ENCODE measurements around the gene GJD3.
"Not testable (repeated sequence)": the region's sequence is repeated elsewhere in the genome, so short reads cannot be mapped to it uniquely, and the experiment has no call there.

The GJD3 gene

DNA sequence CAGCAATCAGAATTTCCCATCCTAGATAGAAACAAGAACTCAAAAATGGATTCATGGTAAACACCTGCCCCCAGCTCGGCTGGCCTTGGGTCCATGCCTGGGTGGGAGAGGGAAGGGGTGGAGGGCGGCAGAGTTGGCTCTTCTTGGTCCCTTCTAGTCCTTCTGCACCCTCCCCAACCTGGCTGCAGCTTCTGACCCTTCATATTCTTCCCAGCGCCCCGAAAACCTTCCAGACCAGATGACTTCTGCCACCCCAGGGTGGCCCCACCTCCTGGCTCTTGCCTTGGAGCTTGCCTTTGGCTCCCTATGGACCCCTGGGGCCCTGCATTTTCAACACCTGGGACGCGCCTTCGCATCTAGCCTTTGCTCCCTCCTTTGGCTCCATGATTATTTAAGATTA, 5.4 kb upstream of the GJD3 start:
- no peak for DNase-seq (ENCODE audit: extremely low read depth in 1 of 2, low read depth in 1 of 2)

DNA sequence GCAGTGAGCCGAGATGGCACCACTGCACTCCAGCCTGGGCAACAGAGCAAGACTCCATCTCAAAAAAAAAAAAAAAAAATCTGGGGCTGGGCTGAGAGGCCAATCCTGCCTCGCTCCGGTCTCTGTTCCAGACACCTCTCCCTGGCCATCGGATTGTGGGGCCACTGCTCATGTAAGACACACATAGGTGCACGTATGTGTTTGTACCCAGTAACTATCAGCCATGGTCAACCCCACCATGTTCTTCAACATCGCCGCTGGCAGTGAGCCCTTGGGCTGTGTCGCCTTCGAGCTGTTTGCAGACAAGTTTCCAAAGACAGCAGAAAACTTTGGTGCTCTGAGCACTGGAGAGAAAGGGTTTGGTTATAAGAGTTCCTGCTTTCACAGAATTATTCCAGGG, 3.2 kb upstream of the GJD3 start:
- not testable (repeated sequence) for DNase-seq (ENCODE audit: extremely low read depth in 1 of 2, low read depth in 1 of 2)

DNA sequence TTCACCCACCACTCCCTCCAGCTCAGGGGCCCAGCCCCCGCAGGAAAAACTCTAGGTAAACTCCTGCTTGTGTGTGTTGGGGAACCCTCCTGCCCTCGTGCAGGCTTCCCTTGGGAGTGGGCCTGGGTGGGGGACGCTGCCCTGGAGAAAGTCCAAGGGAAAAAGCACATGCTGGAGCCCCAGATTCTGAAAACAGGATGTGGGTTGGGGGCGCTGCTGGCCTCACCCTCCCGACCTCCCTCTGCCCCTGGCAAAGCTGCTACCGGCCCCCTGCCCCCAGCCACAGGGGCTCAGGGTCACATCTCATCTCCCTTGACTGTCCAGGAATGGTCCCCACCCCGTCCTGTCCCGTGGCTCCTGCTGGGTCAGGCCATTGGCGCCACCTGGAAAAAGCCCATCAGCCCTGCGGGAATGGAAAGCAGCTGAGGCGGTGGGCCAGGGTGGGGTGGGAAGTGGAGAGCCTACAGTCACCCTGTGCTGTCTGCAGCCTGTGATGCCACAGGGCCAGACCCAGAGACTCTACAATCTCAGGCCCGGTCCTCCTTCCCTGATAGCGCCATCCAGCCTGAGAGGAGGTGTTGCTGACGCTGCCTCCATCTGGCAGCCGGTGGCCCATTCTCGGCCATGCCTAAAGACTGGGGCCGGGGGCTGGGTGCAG, 2.5 kb upstream of the GJD3 start:
- no peak for DNase-seq (ENCODE audit: extremely low read depth in 1 of 2, low read depth in 1 of 2)

DNA sequence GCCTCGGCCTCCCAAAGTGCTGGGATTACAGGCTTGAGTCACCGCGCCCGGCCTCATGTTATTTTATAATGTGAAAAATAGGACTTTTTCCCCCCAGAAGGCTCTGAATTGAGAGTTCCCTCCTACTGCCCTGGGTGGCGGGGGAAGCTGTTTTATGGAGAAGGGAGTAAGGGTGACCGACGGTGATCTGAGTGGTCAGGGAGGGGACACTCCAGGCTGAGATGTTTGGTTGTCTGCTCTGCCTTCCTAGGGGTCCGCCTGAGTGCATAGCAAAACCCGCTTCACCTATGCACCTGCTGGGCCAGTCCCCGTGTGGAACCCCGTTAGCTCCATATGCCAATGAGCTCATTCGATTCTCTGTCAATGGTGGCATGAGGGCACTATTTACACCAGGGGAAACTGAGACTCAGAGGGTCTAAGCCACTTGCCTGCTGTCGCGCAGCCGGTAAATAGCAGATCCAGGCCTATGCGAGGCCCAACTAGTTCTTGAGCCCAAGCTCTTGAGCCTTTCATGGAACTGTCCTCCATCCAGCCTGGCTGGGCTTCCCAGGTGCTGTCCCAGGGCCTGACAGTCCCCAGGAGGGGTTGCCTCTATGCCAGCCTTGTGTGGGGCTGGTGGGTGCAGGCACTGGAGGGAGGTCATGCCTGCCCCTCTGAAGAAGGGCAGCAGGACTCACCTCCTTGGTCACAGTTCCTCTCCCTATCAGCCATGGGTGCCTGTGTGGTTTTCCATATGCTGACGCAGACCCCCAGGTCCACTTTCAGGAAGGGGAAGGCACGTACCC, 1.7 kb upstream of the GJD3 start:
- DNase-seq (ENCODE audit: extremely low read depth in 1 of 2, low read depth in 1 of 2): no peak

DNA sequence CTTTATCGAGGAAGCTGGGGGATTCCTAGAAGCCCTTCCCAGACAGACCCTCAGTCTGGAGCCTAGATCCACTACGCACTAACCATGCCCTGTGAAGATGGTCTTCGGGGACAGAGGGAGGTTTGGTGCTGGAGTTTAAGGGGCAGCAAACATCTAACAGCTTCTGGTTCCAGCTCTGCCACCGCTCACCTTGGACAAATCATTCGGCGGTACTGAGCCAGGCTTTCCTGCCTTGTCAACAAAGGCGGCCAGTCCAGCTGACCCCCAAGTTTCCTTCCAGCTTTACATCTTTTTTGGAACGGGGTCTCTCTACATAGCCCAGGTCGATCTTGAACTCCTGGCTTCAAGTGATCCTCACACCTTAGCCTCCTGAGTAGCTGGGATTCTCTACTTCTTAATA, 369 bp upstream of the GJD3 start:
- DNase-seq (ENCODE audit: extremely low read depth in 1 of 2, low read depth in 1 of 2): no peak

DNA sequence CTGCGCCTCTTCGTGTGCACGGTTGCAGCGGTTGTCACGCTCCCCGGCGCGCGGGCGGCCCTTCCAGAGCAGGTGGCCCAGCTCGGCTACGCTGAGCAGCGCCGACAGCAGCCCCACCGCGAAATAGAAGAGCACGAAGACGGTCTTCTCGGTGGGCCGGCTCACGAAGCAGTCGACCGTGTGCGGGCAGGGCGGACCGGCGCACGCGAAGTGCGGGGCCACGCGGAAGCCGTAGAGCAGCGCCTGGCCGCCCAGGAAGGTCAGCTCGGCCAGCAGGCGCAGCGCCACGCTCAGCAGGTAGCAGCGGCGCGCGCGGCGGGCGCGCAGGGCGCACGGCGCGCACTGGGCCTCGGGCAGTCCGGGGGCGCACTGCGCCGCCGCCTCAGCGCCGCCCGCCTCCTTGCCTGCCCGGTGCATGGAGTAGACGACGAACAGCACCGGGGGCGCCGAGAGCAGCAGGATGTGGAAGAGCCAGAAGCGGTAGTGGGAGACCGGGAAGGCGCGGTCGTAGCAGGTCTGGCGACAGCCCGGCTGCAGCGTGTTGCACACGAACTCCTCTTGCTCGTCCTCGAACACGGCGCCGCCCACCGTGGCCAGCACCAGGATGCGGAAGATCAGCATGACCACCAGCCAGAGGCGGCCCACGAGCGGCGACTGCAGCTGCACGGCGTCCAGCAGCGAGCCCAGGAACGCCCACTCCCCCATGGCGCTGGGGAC, 1.3 kb downstream of the GJD3 start:
- DNase-seq (ENCODE audit: extremely low read depth in 1 of 2, low read depth in 1 of 2): no peak

DNA sequence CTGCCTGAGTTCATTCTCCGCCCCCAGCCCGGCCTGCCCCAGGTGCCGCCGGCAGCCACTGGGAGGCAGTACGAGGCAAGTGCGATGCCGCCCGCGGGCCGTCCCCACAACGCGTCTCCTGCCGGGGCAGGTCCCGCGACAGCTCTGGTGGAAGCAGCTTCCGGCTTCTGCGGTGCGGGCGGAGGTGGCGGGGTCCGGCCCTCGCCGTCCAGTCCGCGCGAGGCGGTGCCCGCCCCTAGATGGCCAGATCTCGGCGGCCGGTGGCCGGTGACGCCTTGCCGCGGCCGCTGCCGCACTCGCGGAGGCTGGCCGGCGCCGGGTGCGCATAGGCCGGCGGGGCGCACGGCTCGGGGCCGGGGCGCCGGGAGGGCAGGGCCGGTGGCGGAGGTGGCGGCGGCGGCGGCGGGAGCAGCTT, 1.8 kb downstream of the GJD3 start:
- peak; percentile 69 to 79 for DNase-seq (ENCODE audit: extremely low read depth in 1 of 2, low read depth in 1 of 2)

DNA sequence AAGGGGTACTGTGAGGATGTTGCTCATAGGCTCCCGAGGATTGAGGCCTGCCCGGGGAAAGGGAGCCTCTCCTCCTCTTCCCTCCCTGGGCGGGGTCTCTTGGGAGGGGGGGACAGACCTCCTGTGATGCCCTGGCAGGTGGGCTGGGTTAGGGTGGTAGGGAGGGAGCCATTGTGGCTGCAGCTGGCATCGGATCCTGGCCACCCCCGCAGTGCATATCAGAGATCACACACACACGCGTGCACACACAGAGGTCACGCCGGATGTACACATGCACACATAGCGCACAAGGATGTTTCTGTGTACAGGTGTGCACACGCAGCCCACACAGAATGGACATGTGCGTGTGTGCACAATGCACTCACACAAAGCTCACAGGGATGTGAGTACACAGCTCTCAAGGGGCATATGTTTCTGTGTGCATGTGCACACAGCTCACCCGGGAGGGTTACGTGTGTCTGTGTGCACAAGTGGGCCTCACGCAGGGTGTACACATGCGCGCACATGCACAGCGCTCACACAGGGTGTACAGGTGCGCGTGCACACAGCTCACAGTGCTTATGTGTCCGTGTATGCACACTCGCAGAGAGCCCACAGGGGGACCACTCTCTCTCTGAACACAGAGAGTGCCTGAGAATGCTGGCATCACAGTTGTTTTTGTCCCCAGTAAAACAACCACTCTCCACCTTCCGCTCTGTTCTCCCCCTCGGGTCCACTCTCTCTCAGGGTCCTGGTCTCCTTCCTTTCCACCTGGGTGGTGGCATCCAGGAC, 2.4 kb downstream of the GJD3 start:
- DNase-seq (ENCODE audit: extremely low read depth in 1 of 2, low read depth in 1 of 2): no peak

DNA sequence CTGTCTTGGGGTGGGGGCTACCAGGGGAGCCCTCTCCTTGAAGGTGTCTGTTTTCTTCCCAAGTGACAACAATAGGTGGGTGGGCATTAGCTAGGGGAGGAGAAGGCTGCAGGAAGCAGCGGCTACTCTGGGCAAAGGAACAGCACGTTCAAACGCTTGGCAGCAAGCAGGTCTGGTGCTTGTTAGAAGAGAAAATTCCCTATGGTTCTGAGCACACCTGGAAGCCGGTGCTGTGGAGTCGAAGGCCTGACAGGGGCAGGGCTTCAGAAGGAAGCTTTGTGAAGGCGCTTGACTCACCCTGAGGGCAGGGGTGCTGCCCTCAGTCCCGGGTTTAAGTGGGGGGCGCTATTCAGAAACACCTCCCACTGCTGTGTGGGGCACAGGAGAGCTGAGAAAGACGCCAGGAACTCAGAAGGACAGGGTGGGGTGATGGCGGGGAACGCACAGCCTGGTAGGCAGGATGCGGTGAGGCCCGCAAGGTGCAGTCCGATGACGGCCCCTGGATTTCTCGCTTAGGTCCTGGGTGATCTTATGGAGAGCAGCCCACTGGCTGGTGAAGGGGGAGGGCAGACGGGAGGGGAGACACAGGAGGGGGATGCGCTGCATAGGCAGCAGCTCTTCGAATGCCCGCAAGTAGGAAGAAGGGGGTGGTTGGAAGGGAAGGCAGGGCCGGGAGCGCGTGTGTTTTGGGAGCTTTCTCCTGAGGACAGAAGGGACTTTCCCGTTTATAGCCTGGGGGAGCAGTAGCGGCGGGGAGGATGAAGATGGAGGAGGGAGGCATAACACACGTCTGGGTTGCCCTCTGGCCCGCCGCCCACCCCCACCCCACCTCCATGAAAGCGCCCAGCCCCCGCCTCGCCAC, 3.2 kb downstream of the GJD3 start:
- DNase-seq (ENCODE audit: extremely low read depth in 1 of 2, low read depth in 1 of 2): no peak

DNA sequence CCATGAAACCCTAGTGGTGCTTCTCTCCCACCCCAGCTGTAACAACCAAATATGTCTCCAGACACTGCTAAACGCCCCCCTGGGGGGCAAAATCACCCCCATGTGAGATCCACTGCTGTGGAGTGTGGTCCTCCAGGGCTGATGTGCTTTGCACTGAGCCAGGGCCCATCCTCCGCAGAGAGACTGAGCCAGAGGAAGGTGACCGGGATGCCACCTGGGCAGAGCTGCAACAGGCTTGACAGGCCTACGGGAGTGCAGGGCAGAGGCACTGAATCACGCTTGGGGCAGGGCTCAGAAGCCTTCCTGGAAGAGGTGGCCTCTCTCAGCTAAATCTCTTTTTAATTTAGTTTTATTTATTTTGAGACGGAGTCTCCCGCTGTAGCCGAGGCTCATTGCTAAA, 4.4 kb downstream of the GJD3 start:
- DNase-seq (ENCODE audit: extremely low read depth in 1 of 2, low read depth in 1 of 2): no peak

DNA sequence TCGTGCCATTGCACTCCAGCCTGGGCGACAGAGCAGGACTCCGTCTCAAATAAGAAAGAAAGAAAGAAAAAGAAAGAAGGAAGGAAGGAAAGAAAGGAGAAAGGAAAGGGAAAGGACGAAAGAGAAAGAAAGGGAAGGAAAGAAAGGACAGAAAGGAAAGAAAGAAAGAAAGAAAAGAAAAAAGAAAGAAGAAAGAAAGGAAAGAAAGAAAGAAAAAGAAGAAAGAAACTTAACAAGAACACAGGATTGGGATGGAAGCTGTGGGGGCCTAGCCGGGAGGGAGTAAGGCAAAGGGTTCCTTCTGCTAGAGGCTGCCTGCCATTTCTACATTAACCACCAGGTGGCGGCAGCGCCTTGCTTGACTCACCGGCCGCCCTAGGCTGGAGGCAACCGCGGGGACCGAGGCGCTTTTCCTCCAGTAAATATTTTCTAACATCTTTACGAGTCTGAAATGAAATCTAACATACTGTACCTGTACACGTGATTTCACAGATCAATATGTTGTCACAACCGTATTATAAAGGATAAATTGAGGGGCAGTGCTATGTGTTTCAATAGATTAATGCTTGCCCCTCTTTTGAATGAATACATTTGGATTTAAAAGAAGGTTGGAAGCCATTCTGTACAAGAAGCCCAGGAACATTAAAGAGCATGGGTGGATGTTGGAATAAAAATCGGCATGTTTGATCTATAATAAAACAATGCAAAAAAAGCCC, 6.1 kb downstream of the GJD3 start:
- peak; percentile 69 to 77 for DNase-seq (ENCODE audit: extremely low read depth in 1 of 2, low read depth in 1 of 2)

DNA sequence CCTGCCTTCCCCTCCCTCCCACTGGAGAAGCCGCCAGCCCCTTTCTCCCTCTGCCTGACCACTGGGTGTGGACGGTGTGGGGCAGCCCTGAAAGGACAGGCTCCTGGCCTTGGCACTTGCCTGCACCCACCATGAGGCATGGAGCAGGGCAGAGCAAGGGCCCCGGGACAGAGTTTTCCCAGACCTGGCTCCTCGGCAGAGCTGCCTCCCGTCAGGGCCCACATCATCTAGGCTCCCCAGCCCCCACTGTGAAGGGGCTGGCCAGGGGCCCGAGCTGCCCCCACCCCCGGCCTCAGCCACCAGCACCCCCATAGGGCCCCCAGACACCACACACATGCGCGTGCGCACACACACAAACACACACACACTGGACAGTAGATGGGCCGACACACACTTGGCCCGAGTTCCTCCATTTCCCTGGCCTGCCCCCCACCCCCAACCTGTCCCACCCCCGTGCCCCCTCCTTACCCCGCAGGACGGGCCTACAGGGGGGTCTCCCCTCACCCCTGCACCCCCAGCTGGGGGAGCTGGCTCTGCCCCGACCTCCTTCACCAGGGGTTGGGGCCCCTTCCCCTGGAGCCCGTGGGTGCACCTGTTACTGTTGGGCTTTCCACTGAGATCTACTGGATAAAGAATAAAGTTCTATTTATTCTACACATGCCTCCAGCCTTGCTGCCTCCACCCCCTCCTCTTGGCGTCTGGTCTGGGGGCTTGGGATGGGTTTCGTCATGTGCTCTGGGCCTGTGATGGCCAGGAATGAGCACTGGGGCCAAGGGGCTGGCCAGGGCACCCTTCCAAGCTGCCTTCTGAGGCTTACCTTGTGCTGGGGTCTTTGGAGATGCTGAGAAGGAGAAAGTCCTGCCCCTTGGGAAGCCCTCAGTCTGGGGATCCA, 7.3 kb downstream of the GJD3 start:
- DNase-seq (ENCODE audit: extremely low read depth in 1 of 2, low read depth in 1 of 2): no peak

DNA sequence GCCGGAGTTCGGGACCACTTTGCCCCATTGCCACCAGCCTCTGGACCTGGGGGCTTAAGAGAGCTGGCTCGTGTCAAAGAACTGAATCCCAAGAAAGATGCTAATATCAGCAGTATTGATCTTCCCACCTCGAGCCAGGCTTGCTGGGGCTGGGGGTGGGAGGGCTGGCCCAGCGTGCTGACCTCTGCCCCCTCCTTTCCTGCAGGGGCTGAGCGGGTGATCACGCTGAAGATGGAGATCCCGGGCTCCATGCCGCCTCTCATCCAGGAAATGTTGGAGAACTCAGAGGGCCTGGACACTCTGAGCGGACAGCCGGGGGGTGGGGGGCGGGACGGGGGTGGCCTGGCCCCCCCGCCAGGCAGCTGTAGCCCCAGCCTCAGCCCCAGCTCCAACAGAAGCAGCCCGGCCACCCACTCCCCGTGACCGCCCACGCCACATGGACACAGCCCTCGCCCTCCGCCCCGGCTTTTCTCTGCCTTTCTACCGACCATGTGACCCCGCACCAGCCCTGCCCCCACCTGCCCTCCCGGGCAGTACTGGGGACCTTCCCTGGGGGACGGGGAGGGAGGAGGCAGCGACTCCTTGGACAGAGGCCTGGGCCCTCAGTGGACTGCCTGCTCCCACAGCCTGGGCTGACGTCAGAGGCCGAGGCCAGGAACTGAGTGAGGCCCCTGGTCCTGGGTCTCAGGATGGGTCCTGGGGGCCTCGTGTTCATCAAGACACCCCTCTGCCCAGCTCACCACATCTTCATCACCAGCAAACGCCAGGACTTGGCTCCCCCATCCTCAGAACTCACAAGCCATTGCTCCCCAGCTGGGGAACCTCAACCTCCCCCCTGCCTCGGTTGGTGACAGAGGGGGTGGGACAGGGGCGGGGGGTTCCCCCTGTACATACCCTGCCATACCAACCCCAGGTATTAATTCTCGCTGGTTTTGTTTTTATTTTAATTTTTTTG, 8.5 kb downstream of the GJD3 start:
- no peak for DNase-seq (ENCODE audit: extremely low read depth in 1 of 2, low read depth in 1 of 2)

DNA sequence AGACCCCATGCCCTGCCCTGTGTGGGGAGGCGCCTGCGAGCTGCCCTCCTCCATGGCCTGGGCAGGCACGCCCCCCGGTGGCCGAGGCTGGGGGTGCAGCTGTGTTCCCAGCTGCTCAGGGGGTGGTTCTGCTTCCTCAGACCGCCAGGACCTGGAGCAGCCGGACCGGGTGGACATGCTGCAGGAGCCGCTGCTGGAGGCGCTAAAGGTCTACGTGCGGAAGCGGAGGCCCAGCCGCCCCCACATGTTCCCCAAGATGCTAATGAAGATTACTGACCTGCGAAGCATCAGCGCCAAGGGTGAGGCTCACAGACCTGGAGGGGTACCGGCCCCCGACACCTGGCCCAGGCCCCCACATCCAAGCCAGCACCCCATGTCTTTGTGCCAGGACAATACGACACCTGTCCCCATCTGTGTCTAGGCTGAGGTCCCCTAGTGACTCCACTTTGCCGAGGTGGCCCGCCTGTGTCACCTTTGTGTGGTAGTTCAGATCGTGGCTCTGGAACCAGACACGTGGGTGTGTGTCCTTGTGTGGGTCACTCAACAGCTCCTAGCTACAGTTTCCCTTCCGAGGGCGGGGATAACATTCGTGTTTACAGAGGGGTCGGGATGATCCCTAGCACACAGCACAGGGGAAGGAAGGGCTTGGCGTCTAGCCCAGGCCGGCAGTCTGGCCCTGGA, 9.3 kb downstream of the GJD3 start:
- peak; percentile 46 to 53 for DNase-seq (ENCODE audit: extremely low read depth in 1 of 2, low read depth in 1 of 2)

DNA sequence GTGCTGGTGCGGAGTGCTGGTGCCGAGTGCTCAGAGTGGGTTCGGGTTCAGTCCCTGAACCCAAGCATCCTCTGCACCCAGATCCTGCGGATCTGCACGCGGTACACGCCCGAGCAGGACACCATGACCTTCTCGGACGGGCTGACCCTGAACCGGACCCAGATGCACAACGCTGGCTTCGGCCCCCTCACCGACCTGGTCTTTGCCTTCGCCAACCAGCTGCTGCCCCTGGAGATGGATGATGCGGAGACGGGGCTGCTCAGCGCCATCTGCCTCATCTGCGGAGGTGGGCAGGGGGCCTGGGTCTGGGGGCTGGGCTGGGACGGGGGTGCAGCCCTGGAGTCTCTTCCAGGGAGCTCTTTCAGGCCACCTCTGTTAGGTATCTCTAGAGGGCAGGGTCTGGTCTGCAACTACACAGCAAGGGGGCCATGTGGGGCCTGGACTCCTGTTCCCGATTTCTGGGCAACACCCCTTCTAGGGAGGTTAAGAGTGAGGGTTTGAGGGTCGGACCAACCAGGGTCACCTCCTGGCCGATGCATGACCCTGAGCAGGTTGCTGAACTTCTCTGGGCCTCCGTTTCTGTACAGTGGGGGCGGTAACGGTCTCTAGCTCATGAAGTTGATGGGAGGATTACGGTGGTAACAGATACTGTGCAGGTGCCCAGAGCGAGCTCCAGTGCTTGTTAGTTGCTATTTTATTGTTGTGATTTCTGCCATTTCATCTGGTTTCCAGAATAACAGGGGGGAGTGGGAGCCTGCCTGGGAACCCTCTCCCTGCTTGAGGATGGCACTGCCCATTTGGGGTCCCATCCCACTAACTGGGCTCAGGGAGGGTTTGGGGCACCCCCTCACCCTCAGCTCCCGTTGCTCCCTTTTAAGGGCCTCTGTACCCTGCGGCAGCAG, 10.1 kb downstream of the GJD3 start:
- no peak for DNase-seq (ENCODE audit: extremely low read depth in 1 of 2, low read depth in 1 of 2)
